Islet precursor cell (in vitro differentiated cells): ENCODE measurements around the gene UNC5A.

Experiments
- DNase-seq: peaks from one replicate; pipeline ENCODE4 v3.0.0-alpha.2; 2018

UNC5A gene

GRCh38 chr5:176847148-176847547 lies 36.8 kb downstream of the UNC5A start:
- no peak for DNase-seq

- DNase-seq, result no peak
Measured at GRCh38 chr5:176847726-176848290, 37.4 kb downstream of the UNC5A start.

- DNase-seq, result no peak
Measured at GRCh38 chr5:176848651-176849050, 38.3 kb downstream of the UNC5A start.

GRCh38 chr5:176849611-176850227 lies 39.4 kb downstream of the UNC5A start:
- no peak for DNase-seq

GRCh38 chr5:176850371-176851245 lies 40.2 kb downstream of the UNC5A start:
- no peak for DNase-seq

GRCh38 chr5:176851380-176851779 lies 41.0 kb downstream of the UNC5A start:
- no peak for DNase-seq

- DNase-seq, result no peak
Measured at GRCh38 chr5:176851871-176852658, 41.7 kb downstream of the UNC5A start.

GRCh38 chr5:176853151-176853778 lies 42.9 kb downstream of the UNC5A start:
- DNase-seq, result no peak

GRCh38 chr5:176854164-176854563 lies 43.8 kb downstream of the UNC5A start:
- no peak for DNase-seq

- DNase-seq, result no peak
Measured at GRCh38 chr5:176855598-176855997, 45.2 kb downstream of the UNC5A start.

GRCh38 chr5:176856746-176857145 lies 46.4 kb downstream of the UNC5A start:
- no peak for DNase-seq

GRCh38 chr5:176857216-176857893 lies 47.0 kb downstream of the UNC5A start:
- no peak for DNase-seq

- no peak for DNase-seq
Measured at GRCh38 chr5:176857894-176858273, 47.5 kb downstream of the UNC5A start.

GRCh38 chr5:176859916-176860315 lies 49.6 kb downstream of the UNC5A start:
- DNase-seq, result no peak

- no peak for DNase-seq
Measured at GRCh38 chr5:176860381-176860780, 50.0 kb downstream of the UNC5A start.

GRCh38 chr5:176861276-176861675 lies 50.9 kb downstream of the UNC5A start:
- DNase-seq, result no peak

- no peak for DNase-seq
Measured at GRCh38 chr5:176862330-176862995, 52.1 kb downstream of the UNC5A start.

GRCh38 chr5:176863041-176863764 lies 52.8 kb downstream of the UNC5A start:
- DNase-seq, result no peak

GRCh38 chr5:176863765-176864098 lies 53.4 kb downstream of the UNC5A start:
- DNase-seq, result no peak

GRCh38 chr5:176864755-176865154 lies 54.4 kb downstream of the UNC5A start:
- DNase-seq, result no peak

- DNase-seq, result no peak
Measured at GRCh38 chr5:176865964-176866363, 55.6 kb downstream of the UNC5A start.
